K562 (cell line): ENCODE data around the gene CYS1. TPM values are rescaled to one million over a fixed set of nuclear protein-coding genes. Genes with fewer than 3 reads are reported as not detected.

Experiments used
- ATF6 ChIP-seq: sonication (generic); formaldehyde crosslinking; IDR thresholded peaks from 2 replicates; pipeline ENCODE4 v1.4.0; 2020; ENCODE audit warnings: mild to moderate bottlenecking, missing genetic modification reagents
- CREB3L1 ChIP-seq: fragments of 450-650 bp; IDR thresholded peaks from 2 replicates; pipeline ENCODE4 v1.6.1; 2014; ENCODE audit warnings: low read depth, mild to moderate bottlenecking, moderate library complexity, borderline replicate concordance
- POLR2B ChIP-seq: fragments of 450-650 bp; IDR thresholded peaks from 2 replicates; pipeline ENCODE4 v1.6.1; 2018; ENCODE audit warnings: low read depth; ENCODE audit not compliant: partially characterized antibody
- SREBF2 ChIP-seq: sonication (generic); formaldehyde crosslinking; IDR thresholded peaks from 2 replicates; pipeline ENCODE4 v1.4.0; 2020; ENCODE audit warnings: mild to moderate bottlenecking, missing genetic modification reagents
- WHSC1 ChIP-seq: IDR thresholded peaks from one replicate; pipeline ENCODE4 v1.6.1; 2012; ENCODE audit warnings: low read length, control low read depth, inconsistent platforms
- ZNF274 ChIP-seq: IDR thresholded peaks from 2 replicates; pipeline ENCODE4 v1.6.1; 2011; ENCODE audit warnings: low read depth, mild to moderate bottlenecking, low read length, moderate library complexity, borderline replicate concordance
- ZNF551 ChIP-seq: fragments of 250-450 bp; sonication (Bioruptor Pico); IDR thresholded peaks from 2 replicates; pipeline ENCODE4 v1.5.0; 2021; ENCODE audit warnings: mild to moderate bottlenecking, moderate library complexity
- ZNF778 ChIP-seq: fragments of 450-650 bp; formaldehyde crosslinking; IDR thresholded peaks from 2 replicates; pipeline ENCODE4 v1.4.0; 2020; ENCODE audit warnings: mild to moderate bottlenecking, moderate library complexity
- polyA plus RNA-seq, 8 experiments: library from polyadenylated mRNA; depleted of rRNA in 4 of 8; stranded (reverse) in 5 of 8; unstranded in 3 of 8; fragments of >200 nt; fragmentation: Nextera tagmentation in 2 of 8; fragmentation: Illumina TruSeq in 1 of 8; extraction: Ambion mirVana in 2 of 8; extraction: Trizol in 1 of 8; gene quantifications; 2 replicates each; pipeline versions ENCODE4 v1.2.1 to v1.2.3, GENCODE V29; 2011 to 2014; ENCODE audit warnings: inconsistent platforms in 1 of 8, missing spikeins in 1 of 8
- total RNA-seq, 7 experiments: library from RNA; depleted of rRNA in 6 of 7; stranded (reverse); fragments of >200 nt in 6 of 7; fragmentation: Illumina TruSeq in 2 of 7; extraction: Trizol in 2 of 7; gene quantifications; 2 replicates each; pipeline versions ENCODE4 v1.2.1 to v1.2.3, GENCODE V29; 2011 to 2021; ENCODE audit warnings: low replicate concordance in 1 of 7
- TF ChIP-seq, protein P1 (sequence below): sonication (generic); formaldehyde crosslinking; IDR thresholded peaks from 2 replicates; pipeline ENCODE4 v1.8.1; 2023; ENCODE audit warnings: mild to moderate bottlenecking, missing genetic modification reagents, moderate library complexity
- TF ChIP-seq, protein P2 (sequence below): sonication (generic); formaldehyde crosslinking; IDR thresholded peaks from 2 replicates; pipeline ENCODE4 v1.8.0; 2022; ENCODE audit warnings: mild to moderate bottlenecking, missing genetic modification reagents
- TF ChIP-seq, protein P3 (sequence below): fragments of 450-650 bp; IDR thresholded peaks from 2 replicates; pipeline ENCODE4 v1.6.1; 2018; ENCODE audit not compliant: partially characterized antibody
- TF ChIP-seq, protein P4 (sequence below): sonication (generic); formaldehyde crosslinking; IDR thresholded peaks from 2 replicates; pipeline ENCODE4 v1.8.1; 2023; ENCODE audit warnings: mild to moderate bottlenecking, missing genetic modification reagents

The CYS1 gene
- total and polyA plus RNA-seq, 9 of the 15 experiments (the other 6 are each of a cell fraction or from before 2014, with no cell fraction given), result 0.11 to 0.13 TPM; not detected in 7

DNA sequence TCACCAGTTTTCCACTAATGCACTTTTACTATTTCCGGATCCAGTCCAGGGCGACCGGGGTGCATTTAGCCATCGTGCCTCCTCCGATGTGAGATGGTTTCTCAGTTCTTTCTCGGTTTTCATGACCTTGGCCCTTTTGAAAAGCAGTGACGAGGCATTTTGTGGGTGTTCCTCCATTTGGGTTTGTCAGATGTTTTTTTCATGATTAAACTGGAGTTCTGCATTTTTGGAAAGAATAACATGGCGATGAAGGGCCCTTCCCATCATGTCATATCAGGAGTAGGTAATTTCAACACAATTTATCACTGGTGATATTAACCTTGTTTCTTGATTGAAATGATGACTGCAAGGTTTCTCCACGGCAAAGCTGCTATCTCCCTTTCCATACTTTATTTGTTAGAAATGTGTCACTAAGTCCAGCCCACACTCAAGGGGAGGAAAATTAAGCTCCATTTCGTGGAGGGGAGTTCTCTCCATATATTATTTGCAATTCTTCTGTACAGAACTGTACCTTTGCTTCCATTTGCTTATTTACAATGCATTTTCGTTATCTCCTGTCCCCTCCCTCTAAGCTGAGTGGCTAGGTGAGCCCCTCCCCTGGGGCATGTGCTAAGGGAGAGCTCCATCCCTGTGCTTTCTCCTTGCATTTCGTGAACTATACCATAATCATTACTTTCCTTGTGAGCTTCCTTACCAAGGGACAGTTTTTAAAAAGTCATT, 45.7 kb downstream of the CYS1 start (continued):
- TF ChIP-seq, protein P1, sequence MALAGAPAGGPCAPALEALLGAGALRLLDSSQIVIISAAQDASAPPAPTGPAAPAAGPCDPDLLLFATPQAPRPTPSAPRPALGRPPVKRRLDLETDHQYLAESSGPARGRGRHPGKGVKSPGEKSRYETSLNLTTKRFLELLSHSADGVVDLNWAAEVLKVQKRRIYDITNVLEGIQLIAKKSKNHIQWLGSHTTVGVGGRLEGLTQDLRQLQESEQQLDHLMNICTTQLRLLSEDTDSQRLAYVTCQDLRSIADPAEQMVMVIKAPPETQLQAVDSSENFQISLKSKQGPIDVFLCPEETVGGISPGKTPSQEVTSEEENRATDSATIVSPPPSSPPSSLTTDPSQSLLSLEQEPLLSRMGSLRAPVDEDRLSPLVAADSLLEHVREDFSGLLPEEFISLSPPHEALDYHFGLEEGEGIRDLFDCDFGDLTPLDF (CRISPR knock-in tag), result no peak
- TF ChIP-seq SREBF2 (CRISPR knock-in tag) (no peak), ATF6 (CRISPR knock-in tag) (no peak), WHSC1 (no peak), ZNF551 (CRISPR knock-in tag) (no peak), CREB3L1 (no peak), ZNF274 (no peak), POLR2B (no peak), ZNF778 (CRISPR knock-in tag) (no peak)
- TF ChIP-seq, protein P2, sequence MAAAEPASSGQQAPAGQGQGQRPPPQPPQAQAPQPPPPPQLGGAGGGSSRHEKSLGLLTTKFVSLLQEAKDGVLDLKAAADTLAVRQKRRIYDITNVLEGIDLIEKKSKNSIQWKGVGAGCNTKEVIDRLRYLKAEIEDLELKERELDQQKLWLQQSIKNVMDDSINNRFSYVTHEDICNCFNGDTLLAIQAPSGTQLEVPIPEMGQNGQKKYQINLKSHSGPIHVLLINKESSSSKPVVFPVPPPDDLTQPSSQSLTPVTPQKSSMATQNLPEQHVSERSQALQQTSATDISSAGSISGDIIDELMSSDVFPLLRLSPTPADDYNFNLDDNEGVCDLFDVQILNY (CRISPR knock-in tag), result no peak
- TF ChIP-seq, protein P3, sequence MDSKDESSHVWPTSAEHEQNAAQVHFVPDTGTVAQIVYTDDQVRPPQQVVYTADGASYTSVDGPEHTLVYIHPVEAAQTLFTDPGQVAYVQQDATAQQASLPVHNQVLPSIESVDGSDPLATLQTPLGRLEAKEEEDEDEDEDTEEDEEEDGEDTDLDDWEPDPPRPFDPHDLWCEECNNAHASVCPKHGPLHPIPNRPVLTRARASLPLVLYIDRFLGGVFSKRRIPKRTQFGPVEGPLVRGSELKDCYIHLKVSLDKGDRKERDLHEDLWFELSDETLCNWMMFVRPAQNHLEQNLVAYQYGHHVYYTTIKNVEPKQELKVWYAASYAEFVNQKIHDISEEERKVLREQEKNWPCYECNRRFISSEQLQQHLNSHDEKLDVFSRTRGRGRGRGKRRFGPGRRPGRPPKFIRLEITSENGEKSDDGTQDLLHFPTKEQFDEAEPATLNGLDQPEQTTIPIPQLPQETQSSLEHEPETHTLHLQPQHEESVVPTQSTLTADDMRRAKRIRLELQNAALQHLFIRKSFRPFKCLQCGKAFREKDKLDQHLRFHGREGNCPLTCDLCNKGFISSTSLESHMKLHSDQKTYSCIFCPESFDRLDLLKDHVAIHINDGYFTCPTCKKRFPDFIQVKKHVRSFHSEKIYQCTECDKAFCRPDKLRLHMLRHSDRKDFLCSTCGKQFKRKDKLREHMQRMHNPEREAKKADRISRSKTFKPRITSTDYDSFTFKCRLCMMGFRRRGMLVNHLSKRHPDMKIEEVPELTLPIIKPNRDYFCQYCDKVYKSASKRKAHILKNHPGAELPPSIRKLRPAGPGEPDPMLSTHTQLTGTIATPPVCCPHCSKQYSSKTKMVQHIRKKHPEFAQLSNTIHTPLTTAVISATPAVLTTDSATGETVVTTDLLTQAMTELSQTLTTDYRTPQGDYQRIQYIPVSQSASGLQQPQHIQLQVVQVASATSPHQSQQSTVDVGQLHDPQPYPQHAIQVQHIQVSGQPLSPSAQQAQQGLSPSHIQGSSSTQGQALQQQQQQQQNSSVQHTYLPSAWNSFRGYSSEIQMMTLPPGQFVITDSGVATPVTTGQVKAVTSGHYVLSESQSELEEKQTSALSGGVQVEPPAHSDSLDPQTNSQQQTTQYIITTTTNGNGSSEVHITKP, result peak; percentile 90
- TF ChIP-seq, protein P4, sequence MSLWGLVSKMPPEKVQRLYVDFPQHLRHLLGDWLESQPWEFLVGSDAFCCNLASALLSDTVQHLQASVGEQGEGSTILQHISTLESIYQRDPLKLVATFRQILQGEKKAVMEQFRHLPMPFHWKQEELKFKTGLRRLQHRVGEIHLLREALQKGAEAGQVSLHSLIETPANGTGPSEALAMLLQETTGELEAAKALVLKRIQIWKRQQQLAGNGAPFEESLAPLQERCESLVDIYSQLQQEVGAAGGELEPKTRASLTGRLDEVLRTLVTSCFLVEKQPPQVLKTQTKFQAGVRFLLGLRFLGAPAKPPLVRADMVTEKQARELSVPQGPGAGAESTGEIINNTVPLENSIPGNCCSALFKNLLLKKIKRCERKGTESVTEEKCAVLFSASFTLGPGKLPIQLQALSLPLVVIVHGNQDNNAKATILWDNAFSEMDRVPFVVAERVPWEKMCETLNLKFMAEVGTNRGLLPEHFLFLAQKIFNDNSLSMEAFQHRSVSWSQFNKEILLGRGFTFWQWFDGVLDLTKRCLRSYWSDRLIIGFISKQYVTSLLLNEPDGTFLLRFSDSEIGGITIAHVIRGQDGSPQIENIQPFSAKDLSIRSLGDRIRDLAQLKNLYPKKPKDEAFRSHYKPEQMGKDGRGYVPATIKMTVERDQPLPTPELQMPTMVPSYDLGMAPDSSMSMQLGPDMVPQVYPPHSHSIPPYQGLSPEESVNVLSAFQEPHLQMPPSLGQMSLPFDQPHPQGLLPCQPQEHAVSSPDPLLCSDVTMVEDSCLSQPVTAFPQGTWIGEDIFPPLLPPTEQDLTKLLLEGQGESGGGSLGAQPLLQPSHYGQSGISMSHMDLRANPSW, result no peak
